Neuron (in vitro differentiated cells): ENCODE results near the gene TSPEAR.
"Not testable (repeated sequence)": the region's sequence is repeated elsewhere in the genome, so short reads cannot be mapped to it uniquely, and the experiment has no call there.

ENCODE experiments used
- H2AFZ ChIP-seq: one replicate; pipeline ENCODE4 v1.6.1; 2013; ENCODE audit warnings: low read depth, mild to moderate bottlenecking, inconsistent platforms, low read length, moderate library complexity
- H3K27me3 ChIP-seq: one replicate; pipeline ENCODE4 v1.6.1; 2013; ENCODE audit warnings: low read length; ENCODE audit not compliant: insufficient read depth
- H3K36me3 ChIP-seq: one replicate; pipeline ENCODE4 v1.6.1; 2013; ENCODE audit warnings: low read length; ENCODE audit not compliant: insufficient read depth
- H3K4me1 ChIP-seq: one replicate; pipeline ENCODE4 v1.6.1; 2013; ENCODE audit warnings: low read length; ENCODE audit not compliant: insufficient read depth
- H3K4me3 ChIP-seq: 2 replicates; pipeline ENCODE4 v1.5.1; 2013; ENCODE audit warnings: mild to moderate bottlenecking, low read length, moderate library complexity
- H3K9me3 ChIP-seq: one replicate; pipeline ENCODE4 v1.6.1; 2013; ENCODE audit warnings: low read length

The TSPEAR gene

GRCh38 chr21:44508711-44509445 is 202.5 kb downstream of the TSPEAR start:
- peaks cover 7% of the 10 kb centered on the region for H3K4me1 ChIP-seq
- H3K27me3 ChIP-seq, result peaks cover 5% of the 10 kb centered on the region
- H2AFZ ChIP-seq, result no peak overlapping the region
- no peaks in the 10 kb centered on the region for H3K9me3 ChIP-seq
- H3K36me3 ChIP-seq, result no peaks in the 10 kb centered on the region
- no peak overlapping the region for H3K4me3 ChIP-seq

- no peaks in the 10 kb centered on the region for H3K36me3 ChIP-seq
- no peaks in the 10 kb centered on the region for H3K9me3 ChIP-seq
- H3K27me3 ChIP-seq, result peaks cover 5% of the 10 kb centered on the region
Observed at GRCh38 chr21:44508426-44508710, 203.0 kb downstream of the TSPEAR start.

GRCh38 chr21:44507673-44508425 is 203.5 kb downstream of the TSPEAR start:
- H3K27me3 ChIP-seq, result peaks cover 5% of the 10 kb centered on the region
- no peaks in the 10 kb centered on the region for H3K36me3 ChIP-seq
- peaks cover 7% of the 10 kb centered on the region for H3K4me1 ChIP-seq
- H3K9me3 ChIP-seq, result no peaks in the 10 kb centered on the region
- H2AFZ ChIP-seq, result no peak overlapping the region
- H3K4me3 ChIP-seq, result no peak overlapping the region

More at GRCh38 chr21:44508426-44508710, 203.0 kb downstream of the TSPEAR start:
- H2AFZ ChIP-seq, result no peak overlapping the region
- no peak overlapping the region for H3K4me3 ChIP-seq
- H3K4me1 ChIP-seq, result peaks cover 7% of the 10 kb centered on the region

GRCh38 chr21:44506279-44507255 is 204.8 kb downstream of the TSPEAR start:
- no peaks in the 10 kb centered on the region for H3K9me3 ChIP-seq
- H3K27me3 ChIP-seq, result peaks cover 5% of the 10 kb centered on the region
- H3K4me3 ChIP-seq, result no peak overlapping the region
- peaks cover 7% of the 10 kb centered on the region for H3K4me1 ChIP-seq
- no peak overlapping the region for H2AFZ ChIP-seq
- H3K36me3 ChIP-seq, result no peaks in the 10 kb centered on the region

GRCh38 chr21:44505673-44506278 is 205.6 kb downstream of the TSPEAR start:
- Histone ChIP-seq H2AFZ (no peak overlapping the region), H3K4me1 (peaks cover 7% of the 10 kb centered on the region), H3K36me3 (no peaks in the 10 kb centered on the region), H3K4me3 (no peak overlapping the region), H3K9me3 (no peaks in the 10 kb centered on the region), H3K27me3 (peaks cover 5% of the 10 kb centered on the region)

GRCh38 chr21:44503901-44504399 is 207.4 kb downstream of the TSPEAR start:
- Histone ChIP-seq H3K27me3 (peaks cover 13% of the 10 kb centered on the region), H2AFZ (no peak overlapping the region), H3K36me3 (no peaks in the 10 kb centered on the region), H3K4me1 (peaks cover 7% of the 10 kb centered on the region), H3K9me3 (no peaks in the 10 kb centered on the region), H3K4me3 (no peak overlapping the region)

GRCh38 chr21:44503006-44503889 is 208.1 kb downstream of the TSPEAR start:
- not testable (repeated sequence) for H3K9me3 ChIP-seq, H3K27me3 ChIP-seq, H3K36me3 ChIP-seq, H3K4me3 ChIP-seq, H2AFZ ChIP-seq, H3K4me1 ChIP-seq

- Histone ChIP-seq H3K36me3 (no peaks in the 10 kb centered on the region), H3K27me3 (peaks cover 10% of the 10 kb centered on the region), H3K9me3 (no peaks in the 10 kb centered on the region), H2AFZ (no peak overlapping the region), H3K4me3 (no peak overlapping the region), H3K4me1 (peaks cover 13% of the 10 kb centered on the region)
Observed at GRCh38 chr21:44502171-44502958, 209.0 kb downstream of the TSPEAR start.

GRCh38 chr21:44500111-44500510 is 211.3 kb downstream of the TSPEAR start:
- Histone ChIP-seq H3K9me3 (no peaks in the 10 kb centered on the region), H3K4me1 (peaks cover 14% of the 10 kb centered on the region), H3K27me3 (peaks cover 10% of the 10 kb centered on the region), H3K4me3 (no peak overlapping the region), H2AFZ (no peak overlapping the region), H3K36me3 (no peaks in the 10 kb centered on the region)

- H3K4me3 ChIP-seq, result no peak overlapping the region
- H2AFZ ChIP-seq, result no peak overlapping the region
- H3K36me3 ChIP-seq, result no peaks in the 10 kb centered on the region
- no peaks in the 10 kb centered on the region for H3K9me3 ChIP-seq
- peaks cover 14% of the 10 kb centered on the region for H3K4me1 ChIP-seq
- peaks cover 10% of the 10 kb centered on the region for H3K27me3 ChIP-seq
Observed at GRCh38 chr21:44499631-44500030, 211.7 kb downstream of the TSPEAR start.

GRCh38 chr21:44499211-44499560 is 212.2 kb downstream of the TSPEAR start:
- no peaks in the 10 kb centered on the region for H3K36me3 ChIP-seq
- no peaks in the 10 kb centered on the region for H3K9me3 ChIP-seq
- no peak overlapping the region for H2AFZ ChIP-seq
- H3K4me1 ChIP-seq, result peaks cover 14% of the 10 kb centered on the region
- peaks cover 10% of the 10 kb centered on the region for H3K27me3 ChIP-seq
- no peak overlapping the region for H3K4me3 ChIP-seq
